AG09309 (cell line): Measurements from ENCODE around the gene SYNDIG1.

Source experiments
- DNase-seq: peaks from one replicate; pipeline ENCODE4 v3.0.0-alpha.2; 2010; ENCODE audit warnings: low read depth
- H3K4me3 ChIP-seq: 2 replicates; pipeline ENCODE4 v1.5.1; 2011; ENCODE audit warnings: mild to moderate bottlenecking, low read depth, low read length, moderate library complexity; ENCODE audit not compliant: control insufficient read depth
- TF ChIP-seq, protein P1 (sequence below): IDR thresholded peaks from 2 replicates; pipeline ENCODE4 v1.5.1; 2011; ENCODE audit warnings: mild to moderate bottlenecking, low read depth, low read length, inconsistent platforms; ENCODE audit not compliant: insufficient read depth, control insufficient read depth; ENCODE audit errors: missing control alignments

The SYNDIG1 gene

DNA sequence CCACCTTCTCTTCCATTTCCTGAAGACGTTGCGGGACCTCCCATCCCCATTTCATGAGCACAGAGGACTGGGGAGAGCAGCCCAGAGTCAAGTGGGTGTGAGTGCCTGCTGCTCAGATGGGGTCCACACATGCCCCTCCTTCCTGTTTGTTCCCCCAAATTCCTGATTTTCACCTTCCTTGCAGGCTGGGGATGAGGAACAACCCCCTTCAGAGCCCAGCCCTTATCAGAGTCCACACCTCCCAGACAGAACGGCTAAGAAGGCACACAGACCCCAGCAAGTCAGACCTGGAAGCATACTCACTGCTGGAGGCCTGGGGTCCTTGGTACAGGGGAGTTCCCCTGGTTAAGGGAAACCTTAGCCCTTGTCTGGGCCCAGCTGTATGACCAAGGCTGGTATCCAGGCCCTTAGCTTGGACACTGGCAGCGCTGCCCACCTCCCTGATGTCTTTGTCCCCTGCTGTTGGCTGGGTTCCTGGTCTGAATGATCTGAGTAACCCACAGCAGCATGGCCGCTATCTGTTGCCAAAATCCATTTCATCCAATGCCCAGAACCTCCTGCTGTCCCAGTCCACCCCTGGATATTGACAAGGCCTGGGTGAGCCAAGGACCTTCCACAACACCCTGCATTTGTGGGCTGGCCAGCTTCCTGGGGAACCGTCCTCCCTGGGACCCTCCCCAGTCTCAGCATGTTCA, 230.9 kb downstream of the SYNDIG1 start:
- no peak overlapping the region for H3K4me3 ChIP-seq
- TF ChIP-seq, protein P1, sequence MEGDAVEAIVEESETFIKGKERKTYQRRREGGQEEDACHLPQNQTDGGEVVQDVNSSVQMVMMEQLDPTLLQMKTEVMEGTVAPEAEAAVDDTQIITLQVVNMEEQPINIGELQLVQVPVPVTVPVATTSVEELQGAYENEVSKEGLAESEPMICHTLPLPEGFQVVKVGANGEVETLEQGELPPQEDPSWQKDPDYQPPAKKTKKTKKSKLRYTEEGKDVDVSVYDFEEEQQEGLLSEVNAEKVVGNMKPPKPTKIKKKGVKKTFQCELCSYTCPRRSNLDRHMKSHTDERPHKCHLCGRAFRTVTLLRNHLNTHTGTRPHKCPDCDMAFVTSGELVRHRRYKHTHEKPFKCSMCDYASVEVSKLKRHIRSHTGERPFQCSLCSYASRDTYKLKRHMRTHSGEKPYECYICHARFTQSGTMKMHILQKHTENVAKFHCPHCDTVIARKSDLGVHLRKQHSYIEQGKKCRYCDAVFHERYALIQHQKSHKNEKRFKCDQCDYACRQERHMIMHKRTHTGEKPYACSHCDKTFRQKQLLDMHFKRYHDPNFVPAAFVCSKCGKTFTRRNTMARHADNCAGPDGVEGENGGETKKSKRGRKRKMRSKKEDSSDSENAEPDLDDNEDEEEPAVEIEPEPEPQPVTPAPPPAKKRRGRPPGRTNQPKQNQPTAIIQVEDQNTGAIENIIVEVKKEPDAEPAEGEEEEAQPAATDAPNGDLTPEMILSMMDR: no peak
- DNase-seq: no peak

DNA sequence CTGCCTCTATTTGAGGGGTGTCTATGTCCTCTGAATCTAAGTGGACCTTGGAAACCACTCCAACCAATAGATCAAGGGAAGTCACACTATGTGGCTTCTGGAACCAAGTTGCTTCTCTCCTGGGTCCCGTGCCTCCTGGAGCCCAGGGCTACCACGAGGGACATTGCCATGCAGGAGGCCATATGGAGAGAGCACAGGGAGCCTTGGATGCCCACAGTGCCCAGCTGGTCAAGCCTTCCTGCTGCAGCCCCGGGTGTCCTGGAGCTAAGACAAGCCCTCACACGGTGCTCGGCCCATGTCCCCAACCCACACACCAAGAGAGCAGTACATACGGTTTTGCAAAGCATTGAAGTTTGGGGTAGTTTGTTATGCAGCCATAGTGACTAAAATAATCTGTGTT, 231.6 kb downstream of the SYNDIG1 start:
- no peak for DNase-seq
- TF ChIP-seq, protein P1: no peak
- H3K4me3 ChIP-seq: no peak overlapping the region

DNA sequence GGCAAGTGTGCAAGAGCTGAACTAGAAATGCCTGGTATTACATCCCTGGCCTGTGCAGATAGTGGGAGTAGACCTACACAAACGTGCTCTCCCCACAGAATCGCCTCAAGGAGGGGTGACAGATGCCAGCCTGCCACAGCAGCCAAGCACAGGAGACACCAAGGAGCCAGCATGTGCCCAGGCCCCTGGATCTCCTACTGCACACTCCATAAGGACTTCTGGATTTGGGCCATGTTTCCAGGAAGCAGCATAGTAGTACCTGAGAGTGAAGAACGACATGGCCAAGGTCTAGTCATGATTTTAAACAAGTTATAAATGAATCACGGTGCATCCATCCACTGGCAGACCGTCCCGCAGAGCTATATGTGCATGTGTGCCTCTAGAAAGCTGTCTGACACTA, 232.2 kb downstream of the SYNDIG1 start:
- no peak for DNase-seq
- TF ChIP-seq, protein P1: no peak
- H3K4me3 ChIP-seq: no peak overlapping the region

DNA sequence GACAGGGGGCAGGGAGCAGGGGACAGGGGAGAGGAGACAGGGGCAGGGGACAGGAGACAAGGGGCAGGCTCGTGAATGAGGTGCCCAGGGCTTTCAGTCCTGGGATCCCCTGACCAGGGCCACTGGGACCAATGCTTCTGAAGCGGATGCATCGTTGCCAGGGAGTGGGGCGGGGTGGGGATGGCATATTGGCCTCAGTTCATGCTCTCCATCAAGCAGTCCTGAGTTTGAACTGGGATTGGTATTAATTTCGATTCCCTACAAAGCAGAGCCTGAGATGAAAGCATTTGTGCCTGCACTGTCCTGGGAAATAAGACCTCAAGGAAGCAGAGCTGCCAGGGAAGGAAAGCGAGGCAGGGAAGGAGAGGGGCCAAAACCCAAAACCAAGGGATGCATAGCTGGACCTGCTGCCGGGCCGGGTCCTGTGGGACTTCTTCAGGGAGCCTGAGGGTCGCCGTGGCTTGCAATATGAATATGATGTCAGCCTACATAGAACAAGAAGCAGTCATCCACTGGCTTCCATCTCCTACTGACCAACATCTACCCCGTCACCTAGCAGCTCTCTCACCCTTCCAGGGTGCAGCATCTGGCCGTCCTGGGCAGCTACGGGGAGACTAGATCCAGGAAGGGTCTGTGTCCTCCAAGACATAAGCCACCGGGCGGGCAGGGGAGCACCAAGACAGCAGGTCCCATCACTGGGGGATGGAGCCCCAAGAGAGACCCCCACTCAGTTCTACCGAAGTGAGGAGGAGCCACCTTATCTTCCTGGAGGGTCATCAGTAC, 233.3 kb downstream of the SYNDIG1 start:
- TF ChIP-seq, protein P1: no peak
- no peak for DNase-seq
- H3K4me3 ChIP-seq: no peak overlapping the region

DNA sequence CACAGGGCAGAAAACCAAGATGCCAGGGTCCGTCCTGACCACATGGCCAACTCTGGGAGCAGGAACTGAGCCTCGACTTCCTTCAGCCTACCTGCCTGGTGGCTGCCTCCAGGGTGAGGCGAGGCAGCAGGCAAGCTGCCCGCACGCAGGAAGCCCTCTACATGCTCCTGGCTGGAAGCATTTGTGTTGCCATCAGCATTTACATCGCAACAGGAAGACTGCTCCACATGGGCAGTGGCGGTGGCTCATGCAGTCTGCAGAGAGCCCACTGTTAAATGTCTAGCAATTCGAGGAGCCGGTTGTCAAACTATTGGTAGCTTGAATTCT, 233.8 kb downstream of the SYNDIG1 start:
- no peak overlapping the region for H3K4me3 ChIP-seq
- TF ChIP-seq, protein P1: no peak
- DNase-seq: no peak

DNA sequence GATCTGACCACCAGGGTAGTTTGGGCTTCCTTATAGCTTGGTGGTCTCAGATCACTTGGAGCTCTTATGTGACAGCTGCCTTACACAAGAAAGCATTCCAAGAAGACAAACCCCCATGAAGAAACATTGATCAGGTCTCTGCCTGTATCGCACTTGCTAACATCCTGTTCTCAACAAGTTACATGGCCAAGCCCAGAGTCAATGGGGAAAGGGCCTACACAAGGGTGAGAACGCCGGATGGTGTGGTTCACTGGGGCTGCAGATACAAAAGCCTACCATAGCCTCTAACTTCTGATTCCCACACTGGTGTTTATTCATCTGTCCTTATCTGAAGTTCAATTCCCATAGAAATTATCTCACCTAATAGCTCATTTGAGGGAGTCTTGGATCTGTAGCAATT, 235.5 kb downstream of the SYNDIG1 start:
- DNase-seq: no peak
- H3K4me3 ChIP-seq: no peak overlapping the region
- TF ChIP-seq, protein P1: no peak
